OCI-LY7 (cell line): ENCODE measurements around the gene CFAP100. TPM values are rescaled to one million over a fixed set of nuclear protein-coding genes. Genes with fewer than 3 reads are reported as not detected.

Source experiments
- BruUV-seq: library from RNA; stranded (reverse); fragments of 400-500 nt; replicated peaks from 2 replicates; lab custom pipeline; 2021; lab: Mats Ljungman, UMichigan
- CTCF ChIA-PET: fragments of 300-600 bp; sonication (Branson Sonifier 250); formaldehyde crosslinking; loops from one replicate; lab custom pipeline; 2022; ENCODE audit warnings: antibody characterized with exemption; ENCODE audit not compliant: unreplicated experiment; lab: Charles Lee
- POLR2A ChIA-PET: fragments of 300-600 bp; sonication (Branson Sonifier 250); formaldehyde crosslinking; loops from one replicate; lab custom pipeline; 2022; ENCODE audit warnings: antibody characterized with exemption; lab: Charles Lee
- DNase-seq: peaks from one replicate; pipeline ENCODE4 v3.0.0-alpha.2; 2015; ENCODE audit warnings: low spot score
- H2AFZ ChIP-seq: fragments of 200-600 bp; sonication (generic), shearing (Covaris generic); 2 replicates; pipeline ENCODE4 v1.6.1; 2014; ENCODE audit warnings: mild to moderate bottlenecking, antibody characterized with exemption, low read length, moderate library complexity
- H3K27ac ChIP-seq: fragments of 200-600 bp; sonication (generic); 2 replicates; pipeline ENCODE4 v1.5.1; 2014; ENCODE audit warnings: mixed run types, low read depth, mild to moderate bottlenecking, moderate library complexity, low read length, inconsistent platforms; ENCODE audit not compliant: poor library complexity, severe bottlenecking
- H3K36me3 ChIP-seq: fragments of 200-600 bp; sonication (generic); 2 replicates; pipeline ENCODE4 v1.6.1; 2014; ENCODE audit warnings: mild to moderate bottlenecking, antibody characterized with exemption, low read length, moderate library complexity, mixed read lengths; ENCODE audit not compliant: insufficient read depth
- H3K4me1 ChIP-seq: fragments of 200-600 bp; sonication (generic); 2 replicates; pipeline ENCODE4 v1.5.1; 2014; ENCODE audit warnings: mild to moderate bottlenecking, low read length; ENCODE audit not compliant: insufficient read depth, poor library complexity, severe bottlenecking
- H3K4me2 ChIP-seq: fragments of 200-600 bp; sonication (generic); 2 replicates; pipeline ENCODE4 v1.6.1; 2014; ENCODE audit warnings: mild to moderate bottlenecking, low read length
- H3K4me3 ChIP-seq: fragments of 200-600 bp; sonication (generic); 2 replicates; pipeline ENCODE4 v1.5.1; 2014; ENCODE audit warnings: mild to moderate bottlenecking, low read depth, low read length; ENCODE audit not compliant: poor library complexity, severe bottlenecking
- H3K79me2 ChIP-seq: fragments of 200-600 bp; sonication (generic); 2 replicates; pipeline ENCODE4 v1.6.1; 2016; ENCODE audit warnings: low read depth, mild to moderate bottlenecking, low read length, moderate library complexity, mixed read lengths; ENCODE audit not compliant: insufficient read depth
- H3K9me2 ChIP-seq: fragments of 200-600 bp; sonication (generic); 2 replicates; pipeline ENCODE4 v1.6.1; 2016; ENCODE audit warnings: mild to moderate bottlenecking, low read length, mixed read lengths; ENCODE audit not compliant: insufficient read depth
- H3K9me3 ChIP-seq: fragments of 200-600 bp; sonication (generic); 2 replicates; pipeline ENCODE4 v1.6.1; 2014; ENCODE audit warnings: mild to moderate bottlenecking, mixed run types, low read length, mixed read lengths
- H4K20me1 ChIP-seq: fragments of 200-600 bp; sonication (generic); 2 replicates; pipeline ENCODE4 v1.6.1; 2014; ENCODE audit warnings: mild to moderate bottlenecking, antibody characterized with exemption, low read length, moderate library complexity, mixed read lengths; ENCODE audit not compliant: insufficient read depth
- EZH2phosphoT487 ChIP-seq: fragments of 200-600 bp; sonication (generic); IDR thresholded peaks from 2 replicates; pipeline ENCODE4 v1.6.1; 2018; ENCODE audit warnings: low read depth, borderline replicate concordance, mild to moderate bottlenecking, mixed run types, antibody characterized with exemption, low read length, moderate library complexity, mixed read lengths
- intact Hi-C: fragments of 100-400 bp; cut with micrococcal nuclease; formaldehyde crosslinking; loops from one replicate; pipeline ENCODE4 v1.10.0; 2022; ENCODE audit not compliant: unreplicated experiment
- total RNA-seq, 2 experiments: library from RNA; depleted of rRNA in 1 of 2; stranded (reverse); fragments of >200 nt in 1 of 2; shearing (Covaris generic) in 1 of 2; gene quantifications; 2 replicates each; pipeline ENCODE4 v1.2.3, GENCODE V29; 2014 to 2022
- TF ChIP-seq, protein P1 (sequence below): fragments of 200-600 bp; sonication (generic); conservative IDR thresholded peaks from 2 replicates; pipeline ENCODE4 v1.5.1; 2014; ENCODE audit warnings: mild to moderate bottlenecking, antibody characterized with exemption, low read length, moderate library complexity, mixed read lengths

CFAP100 gene
- total RNA-seq, 2 experiments from 2014 or later: not detected

DNA sequence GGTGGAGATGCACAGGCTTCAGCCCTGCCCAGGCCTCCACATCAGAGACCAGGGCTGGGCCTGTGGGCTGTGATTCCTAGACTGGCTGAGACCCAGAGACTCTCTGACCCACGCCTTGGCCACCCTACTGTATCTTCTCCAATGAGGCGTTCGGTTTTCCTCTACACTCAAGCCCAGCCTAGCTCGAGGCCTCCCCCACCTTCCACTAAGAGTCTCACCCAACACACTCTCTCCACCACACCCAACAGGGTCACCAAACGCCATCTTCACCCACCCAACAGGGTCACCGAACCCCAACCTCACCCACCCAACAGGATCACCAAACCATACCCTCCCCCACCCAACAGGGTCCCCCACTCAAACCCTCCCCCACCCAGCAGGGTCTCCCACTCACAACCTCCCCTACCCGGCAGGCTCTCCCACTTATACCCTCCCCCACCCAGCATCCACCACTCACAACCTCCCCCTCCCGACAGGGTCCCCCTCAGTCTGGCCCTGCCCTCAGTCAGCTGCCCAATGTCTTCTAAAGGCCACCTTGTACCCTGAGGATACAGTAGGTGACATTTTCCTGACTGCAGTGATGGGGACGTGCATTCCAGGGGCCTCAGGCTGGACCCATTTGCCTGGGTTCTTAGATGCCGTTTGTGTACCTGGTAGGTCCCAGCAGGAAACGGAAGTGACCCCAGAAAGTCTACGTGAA is 20.4 kb downstream of the CFAP100 start:
- H3K4me1 ChIP-seq: no peaks in the 10 kb centered on the region
- ChIA-PET POLR2A (no interaction called here), CTCF (no interaction called here)
- no peak overlapping the region for H3K4me3 ChIP-seq
- H3K9me3 ChIP-seq: no peaks in the 10 kb centered on the region
- no peaks in the 10 kb centered on the region for H3K79me2 ChIP-seq
- TF ChIP-seq, protein P1, sequence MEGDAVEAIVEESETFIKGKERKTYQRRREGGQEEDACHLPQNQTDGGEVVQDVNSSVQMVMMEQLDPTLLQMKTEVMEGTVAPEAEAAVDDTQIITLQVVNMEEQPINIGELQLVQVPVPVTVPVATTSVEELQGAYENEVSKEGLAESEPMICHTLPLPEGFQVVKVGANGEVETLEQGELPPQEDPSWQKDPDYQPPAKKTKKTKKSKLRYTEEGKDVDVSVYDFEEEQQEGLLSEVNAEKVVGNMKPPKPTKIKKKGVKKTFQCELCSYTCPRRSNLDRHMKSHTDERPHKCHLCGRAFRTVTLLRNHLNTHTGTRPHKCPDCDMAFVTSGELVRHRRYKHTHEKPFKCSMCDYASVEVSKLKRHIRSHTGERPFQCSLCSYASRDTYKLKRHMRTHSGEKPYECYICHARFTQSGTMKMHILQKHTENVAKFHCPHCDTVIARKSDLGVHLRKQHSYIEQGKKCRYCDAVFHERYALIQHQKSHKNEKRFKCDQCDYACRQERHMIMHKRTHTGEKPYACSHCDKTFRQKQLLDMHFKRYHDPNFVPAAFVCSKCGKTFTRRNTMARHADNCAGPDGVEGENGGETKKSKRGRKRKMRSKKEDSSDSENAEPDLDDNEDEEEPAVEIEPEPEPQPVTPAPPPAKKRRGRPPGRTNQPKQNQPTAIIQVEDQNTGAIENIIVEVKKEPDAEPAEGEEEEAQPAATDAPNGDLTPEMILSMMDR: no peak
- TF ChIP-seq EZH2phosphoT487: no peak
- no TSS peak for BruUV-seq
- H3K27ac ChIP-seq: no peak overlapping the region
- DNase-seq: no peak
- no peak overlapping the region for H3K4me2 ChIP-seq
- H2AFZ ChIP-seq: no peak overlapping the region
- H3K36me3 ChIP-seq: no peaks in the 10 kb centered on the region
- no peaks in the 10 kb centered on the region for H3K9me2 ChIP-seq
- no peaks in the 10 kb centered on the region for H4K20me1 ChIP-seq
- intact Hi-C loops: no loop called here

DNA sequence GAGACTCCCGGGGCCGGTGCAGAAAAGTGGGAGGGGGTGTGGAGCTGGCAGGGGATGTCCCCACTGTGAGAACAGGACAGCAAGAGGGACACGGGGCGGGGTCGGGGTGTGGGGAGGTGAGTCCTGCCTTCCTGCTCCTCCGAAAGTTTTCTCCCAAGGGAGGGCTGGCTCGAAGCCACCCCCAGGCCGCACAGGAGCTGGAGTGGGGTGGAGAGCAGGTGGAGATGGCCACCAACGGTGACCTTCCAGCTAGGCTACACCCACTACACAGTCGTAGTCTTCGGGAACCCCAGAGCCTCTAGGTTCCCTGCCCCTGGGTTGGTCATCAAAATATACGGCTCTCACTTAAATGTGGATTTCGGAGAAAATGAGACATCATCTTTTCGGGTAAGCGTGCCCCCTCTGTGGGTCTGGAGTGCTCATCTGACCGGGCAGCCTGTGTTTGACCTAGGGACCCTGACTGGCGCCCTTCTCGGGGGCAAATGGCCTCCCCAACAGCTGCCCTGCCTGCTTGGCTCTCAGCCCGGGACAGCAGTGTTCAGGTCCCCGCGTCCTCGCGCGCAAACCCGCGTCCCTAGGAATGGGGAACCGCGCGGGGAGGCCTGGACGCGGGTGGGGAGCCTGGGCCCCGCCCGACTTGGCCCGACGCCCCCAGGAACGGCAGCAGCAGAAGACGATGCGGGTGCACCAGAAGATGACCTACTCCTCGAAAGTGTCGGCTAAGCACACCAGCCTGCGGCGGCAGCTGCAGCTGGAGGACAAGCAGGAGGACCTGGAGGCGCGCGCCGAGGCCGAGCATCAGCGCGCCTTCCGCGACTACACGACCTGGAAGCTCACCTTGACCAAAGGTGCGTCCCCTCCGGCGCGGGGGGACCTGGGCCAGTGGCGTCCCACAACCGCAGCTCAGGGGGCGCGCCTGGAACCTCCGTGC is 21.2 kb downstream of the CFAP100 start:
- no peaks in the 10 kb centered on the region for H3K4me1 ChIP-seq
- H3K27ac ChIP-seq: no peak overlapping the region
- H3K4me2 ChIP-seq: no peak overlapping the region
- no peaks in the 10 kb centered on the region for H3K9me2 ChIP-seq
- H3K4me3 ChIP-seq: no peak overlapping the region
- no peaks in the 10 kb centered on the region for H4K20me1 ChIP-seq
- no peak for TF ChIP-seq EZH2phosphoT487
- TF ChIP-seq, protein P1: no peak
- no peaks in the 10 kb centered on the region for H3K36me3 ChIP-seq
- BruUV-seq: no TSS peak
- CTCF ChIA-PET: no interaction called here
- POLR2A ChIA-PET: interaction anchor here (0.6 to 0.7 kb wide), 3 partner anchors 191 to 1141 kb away, joined by 3 to 7 read pairs (median 4); no protein-coding TSS in a partner anchor
- no peak overlapping the region for H2AFZ ChIP-seq
- no peak for DNase-seq
- intact Hi-C loops: no loop called here
- H3K79me2 ChIP-seq: no peaks in the 10 kb centered on the region
- no peaks in the 10 kb centered on the region for H3K9me3 ChIP-seq
